Measurements from ENCODE around the gene GOSR1.
"Not testable (repeated sequence)": the region's sequence is repeated elsewhere in the genome, so short reads cannot be mapped to it uniquely, and the experiment has no call there.

DNA sequence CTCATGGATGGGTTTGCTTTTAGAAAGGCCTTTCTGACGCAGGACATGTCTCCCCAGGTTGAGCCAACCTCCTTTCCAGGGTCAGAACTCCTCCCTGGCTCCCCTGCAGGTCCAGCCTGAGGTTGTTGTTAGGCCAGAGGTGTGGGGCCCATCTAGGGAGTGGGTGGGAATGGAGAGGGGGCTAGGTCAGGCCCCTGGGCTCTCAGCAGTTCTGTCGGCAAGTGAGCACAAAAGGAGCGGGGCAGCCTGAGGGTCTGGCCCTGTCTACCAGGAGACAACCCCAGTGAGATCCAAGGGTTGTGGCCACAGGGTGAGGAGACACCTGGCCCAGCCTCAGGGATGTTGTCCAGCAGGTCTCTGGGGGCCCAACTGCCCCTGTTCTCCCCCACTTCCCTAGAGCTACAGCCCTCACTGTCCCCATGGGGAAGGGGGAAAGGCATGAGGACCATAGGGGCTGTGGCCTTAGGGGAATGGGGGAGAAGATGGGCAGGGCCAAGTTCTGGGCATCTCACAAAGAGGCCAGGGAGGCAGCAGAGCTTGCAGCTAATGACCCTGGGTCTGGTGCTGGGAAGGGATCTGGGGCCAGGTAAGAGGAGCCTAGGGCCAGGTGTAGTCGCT, 76.7 kb downstream of the GOSR1 start:
- TF ChIP-seq CTCF, POLR2A (IDR thresholded peaks at IDR 0.05): not testable (repeated sequence)
